ENCODE results near the gene PTH2.
A peak's percentile ranks its signal among the peaks of the same experiment; 100 is the strongest.
"Not testable (repeated sequence)": the region's sequence is repeated elsewhere in the genome, so short reads cannot be mapped to it uniquely, and the experiment has no call there.

Gene PTH2, protein sequence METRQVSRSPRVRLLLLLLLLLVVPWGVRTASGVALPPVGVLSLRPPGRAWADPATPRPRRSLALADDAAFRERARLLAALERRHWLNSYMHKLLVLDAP

DNA sequence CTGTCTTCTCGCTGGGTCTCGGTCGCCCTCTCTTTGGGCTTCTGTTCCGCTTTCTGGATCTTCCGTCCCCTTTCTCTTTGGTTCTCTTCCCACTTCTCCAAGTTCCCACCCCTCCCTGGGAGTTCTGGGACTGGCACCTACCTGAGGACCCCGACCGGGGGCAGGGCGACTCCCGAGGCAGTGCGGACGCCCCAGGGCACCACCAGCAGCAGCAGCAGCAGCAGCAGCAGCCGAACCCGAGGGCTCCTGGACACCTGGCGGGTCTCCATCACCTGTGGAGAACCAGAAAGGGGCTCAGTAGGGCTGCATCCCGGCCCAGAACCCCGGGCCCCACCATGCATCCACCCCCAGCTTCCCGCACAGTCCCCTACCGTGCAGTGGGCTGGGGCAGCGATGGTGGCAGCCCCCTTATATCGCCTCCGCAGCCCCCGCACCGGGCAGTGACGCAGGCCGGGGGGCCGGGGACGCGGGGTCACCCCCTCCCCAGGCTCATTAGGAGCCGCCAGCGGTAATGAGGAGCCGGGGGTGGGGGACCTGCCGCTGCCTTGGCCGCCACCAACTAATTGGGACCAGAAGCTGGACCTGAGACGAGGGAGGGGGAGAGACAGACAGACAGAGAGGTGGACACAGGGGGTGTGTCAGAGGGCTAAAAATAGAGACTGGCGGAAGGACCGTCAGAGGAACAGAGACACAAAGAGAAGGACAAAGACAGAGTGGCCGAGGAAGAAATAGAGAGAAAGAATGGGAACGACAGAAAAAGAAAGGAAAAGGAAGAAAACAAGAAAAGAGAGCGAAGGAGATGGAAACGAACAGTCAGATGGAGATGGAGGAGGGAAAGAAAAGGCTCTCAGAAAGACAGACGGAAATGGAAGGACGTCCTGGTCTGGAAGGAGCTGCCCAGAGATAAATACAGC is at the start of gene PTH2:
Gene PTH2, minus strand, starts transcription at position 371 of the 914 bp plus-strand sequence. Its CDS starts 102 bp downstream, at position 269.
- DNase-seq = no peak

DNA sequence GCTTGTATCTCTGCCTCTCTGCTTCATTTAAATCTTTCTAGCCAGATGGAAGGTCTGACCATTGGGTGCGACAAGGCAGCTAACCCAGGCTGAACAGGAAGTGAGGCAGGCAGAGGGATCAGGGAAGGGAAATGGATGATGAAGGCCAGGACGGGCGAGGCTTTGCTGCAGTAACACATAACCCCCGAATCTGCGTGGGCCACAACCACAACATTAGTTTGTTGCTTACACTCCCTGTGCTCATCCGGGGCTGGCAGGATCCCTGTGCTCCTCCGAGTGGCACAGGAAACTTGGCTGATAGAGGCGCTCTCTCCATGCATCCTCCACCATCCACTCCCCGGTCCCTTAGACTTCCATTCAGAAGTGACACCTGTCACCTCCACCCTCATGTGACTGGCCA is 49.7 kb upstream of the PTH2 start:
- DNase-seq = no peak

DNA sequence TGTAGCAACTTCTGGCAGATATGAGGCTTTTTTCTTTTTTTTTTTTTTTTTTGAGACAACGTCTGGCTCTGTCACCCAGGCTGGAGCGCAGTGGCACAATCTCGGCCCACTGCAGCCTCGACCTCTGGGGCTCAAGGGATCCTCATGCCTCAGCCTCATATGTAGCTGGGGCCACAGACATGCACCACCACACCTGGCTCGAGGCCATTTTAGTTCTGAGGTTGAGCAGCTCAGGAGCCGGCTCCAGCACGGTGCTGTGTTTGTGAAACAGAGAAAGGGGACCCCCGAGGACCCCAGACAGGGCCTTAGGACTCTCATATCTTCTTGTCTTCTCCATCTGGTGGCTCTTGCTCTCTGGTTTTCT is 47.4 kb upstream of the PTH2 start:
- DNase-seq = no peak

DNA sequence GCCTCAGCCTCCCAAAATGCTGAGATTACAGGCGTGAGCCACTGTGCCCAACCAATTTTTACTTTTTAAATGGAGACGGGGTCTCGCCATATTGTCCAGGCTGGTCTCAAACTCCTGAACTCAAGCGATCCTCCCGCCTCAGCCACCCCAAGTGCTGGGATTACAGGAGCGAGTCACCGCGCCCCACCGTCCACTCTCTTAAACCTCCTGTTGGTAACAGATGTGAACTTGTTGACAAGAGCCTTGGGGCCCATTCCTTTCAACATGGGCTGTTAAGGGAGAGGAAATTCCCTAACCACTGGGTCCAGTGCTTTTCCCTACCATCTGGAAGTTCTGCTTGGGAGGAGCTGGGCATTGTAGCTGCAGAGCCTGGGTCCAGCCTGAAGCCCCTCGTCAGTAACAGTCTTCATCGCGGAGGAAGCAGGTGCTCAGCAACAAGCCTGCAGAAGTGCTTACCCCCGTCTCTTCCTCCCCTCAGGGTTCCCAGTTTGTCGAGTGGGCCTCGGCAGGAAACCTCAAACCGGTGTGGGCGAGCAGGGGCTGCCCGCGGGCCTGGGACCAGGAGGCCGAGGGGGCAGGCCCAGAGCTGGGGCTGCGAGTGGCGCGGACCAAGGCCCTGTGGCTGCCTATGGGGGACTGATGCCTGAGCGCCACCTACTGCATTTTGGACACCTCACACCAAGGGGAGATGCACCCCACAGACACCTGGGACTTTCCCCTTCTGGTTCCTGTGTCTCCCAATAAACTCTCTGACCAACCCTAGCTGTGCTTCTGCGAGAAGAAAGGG is 46.8 kb upstream of the PTH2 start:
- DNase-seq = no peak

DNA sequence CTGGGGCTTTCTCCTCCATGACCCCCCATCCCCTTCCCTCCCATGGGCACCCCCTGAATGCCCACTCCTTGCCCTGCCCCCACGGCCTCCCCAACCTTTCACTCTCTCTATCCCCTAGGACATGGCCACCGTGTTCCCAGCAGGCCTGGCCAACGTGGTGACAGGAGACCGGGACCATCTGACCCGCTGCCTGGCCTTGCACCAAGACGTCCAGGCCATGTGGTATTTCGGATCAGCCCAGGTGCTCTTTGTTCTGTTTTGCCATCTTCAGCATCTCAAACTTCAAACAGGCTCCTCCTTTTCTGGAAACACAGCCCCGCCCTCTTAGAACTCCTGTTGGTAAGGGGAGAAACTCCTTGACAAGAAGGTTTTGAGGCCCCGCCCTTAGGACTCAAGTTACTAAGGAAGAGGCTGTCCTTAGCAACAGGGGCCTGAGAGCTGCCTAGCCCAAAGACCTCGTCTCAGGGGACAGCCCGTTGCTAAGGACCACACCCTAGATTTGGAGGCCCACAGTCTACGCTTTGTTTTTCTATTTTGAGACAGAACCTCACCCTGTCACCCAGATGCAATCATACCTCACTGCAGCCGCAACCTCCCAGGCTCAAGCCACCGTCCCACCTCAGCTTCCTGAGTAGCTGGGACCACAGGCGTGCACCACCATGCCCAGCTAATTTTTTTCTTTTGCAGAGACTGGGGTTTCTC is 45.7 kb upstream of the PTH2 start:
- no peak for DNase-seq

DNA sequence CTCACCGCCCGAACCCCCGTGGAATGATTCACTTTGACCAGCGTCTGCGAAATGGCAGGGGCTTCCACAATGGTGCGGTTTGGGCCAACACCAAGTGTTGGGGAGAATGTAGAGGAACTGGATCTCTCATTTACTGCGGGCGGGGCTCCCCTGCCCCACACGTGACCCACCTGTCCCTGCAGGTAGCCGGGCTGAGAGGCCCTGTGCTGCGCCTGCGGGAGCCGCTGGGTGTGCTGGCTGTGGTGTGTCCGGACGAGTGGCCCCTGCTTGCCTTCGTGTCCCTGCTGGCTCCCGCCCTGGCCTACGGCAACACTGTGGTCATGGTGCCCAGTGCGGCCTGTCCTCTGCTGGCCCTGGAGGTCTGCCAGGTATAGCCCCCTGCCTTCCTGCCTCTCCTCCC is 45.0 kb upstream of the PTH2 start:
- DNase-seq = no peak

DNA sequence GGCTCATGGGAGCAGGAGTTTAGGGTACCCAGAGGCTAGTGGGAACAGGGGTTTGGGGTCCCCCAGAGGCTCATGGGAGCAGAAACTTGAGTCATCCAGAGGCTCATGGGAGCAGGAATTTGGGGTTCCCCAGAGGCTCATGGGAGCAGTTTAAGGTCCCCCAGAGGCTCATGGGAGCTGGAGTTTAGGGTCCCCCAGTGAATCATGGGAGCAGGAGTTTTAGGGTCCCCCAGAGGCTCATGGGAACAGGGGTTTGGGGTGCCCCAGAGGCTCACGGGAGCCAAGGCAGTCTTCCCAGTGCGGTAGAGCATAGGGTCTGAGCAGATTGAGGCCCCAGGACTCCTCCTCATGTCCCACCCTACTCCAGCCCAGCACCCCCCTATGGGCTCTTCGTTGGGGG is 42.1 kb upstream of the PTH2 start:
- no peak for DNase-seq

DNA sequence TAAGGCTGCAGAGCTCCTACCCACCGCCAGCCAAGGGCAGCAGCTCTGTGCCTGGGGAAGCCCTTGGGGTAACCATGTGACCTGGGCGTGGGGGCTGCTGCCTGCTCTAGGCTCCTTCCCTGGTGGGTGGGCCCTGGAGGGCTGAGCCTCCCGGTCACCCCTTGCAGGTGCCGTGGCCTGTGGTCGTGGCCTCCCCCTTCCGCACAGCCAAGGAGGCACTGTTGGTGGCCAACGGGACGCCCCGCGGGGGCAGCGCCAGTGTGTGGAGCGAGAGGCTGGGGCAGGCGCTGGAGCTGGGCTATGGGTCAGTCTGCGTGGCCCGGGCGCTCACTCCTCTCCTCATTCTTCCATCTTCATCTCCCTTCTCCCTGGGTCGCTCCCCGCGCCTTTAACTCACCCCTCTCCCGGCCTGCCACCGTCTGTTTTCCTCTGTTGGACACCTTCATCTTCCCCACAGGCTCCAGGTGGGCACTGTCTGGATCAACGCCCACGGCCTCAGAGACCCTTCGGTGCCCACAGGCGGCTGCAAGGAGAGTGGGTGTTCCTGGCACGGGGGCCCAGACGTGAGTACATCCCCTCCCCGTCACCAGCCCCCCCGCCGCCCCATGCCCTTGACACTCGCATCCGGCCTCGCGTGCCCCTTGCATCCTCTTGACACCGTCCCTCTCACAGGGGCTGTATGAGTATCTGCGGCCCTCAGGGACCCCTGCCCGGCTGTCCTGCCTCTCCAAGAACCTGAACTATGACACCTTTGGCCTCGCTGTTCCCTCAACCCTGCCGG is 40.9 kb upstream of the PTH2 start:
- no peak for DNase-seq

DNA sequence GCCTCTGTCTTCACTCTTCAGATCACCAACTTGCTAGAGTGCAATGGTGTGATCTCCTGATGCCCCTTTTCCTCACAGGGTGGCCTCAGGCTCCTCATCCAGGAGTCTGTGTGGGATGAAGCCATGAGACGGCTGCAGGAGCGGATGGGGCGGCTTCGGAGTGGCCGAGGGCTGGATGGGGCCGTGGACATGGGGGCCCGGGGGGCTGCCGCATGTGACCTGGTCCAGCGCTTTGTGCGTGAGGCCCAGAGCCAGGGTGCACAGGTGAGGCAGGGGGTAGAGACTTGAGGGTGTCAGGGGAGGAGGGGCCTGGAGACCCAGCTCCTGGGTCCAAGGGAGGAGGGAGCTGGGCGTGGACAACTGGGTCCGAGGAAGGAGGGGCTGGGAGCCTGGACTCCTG is 39.3 kb upstream of the PTH2 start:
- no peak for DNase-seq

DNA sequence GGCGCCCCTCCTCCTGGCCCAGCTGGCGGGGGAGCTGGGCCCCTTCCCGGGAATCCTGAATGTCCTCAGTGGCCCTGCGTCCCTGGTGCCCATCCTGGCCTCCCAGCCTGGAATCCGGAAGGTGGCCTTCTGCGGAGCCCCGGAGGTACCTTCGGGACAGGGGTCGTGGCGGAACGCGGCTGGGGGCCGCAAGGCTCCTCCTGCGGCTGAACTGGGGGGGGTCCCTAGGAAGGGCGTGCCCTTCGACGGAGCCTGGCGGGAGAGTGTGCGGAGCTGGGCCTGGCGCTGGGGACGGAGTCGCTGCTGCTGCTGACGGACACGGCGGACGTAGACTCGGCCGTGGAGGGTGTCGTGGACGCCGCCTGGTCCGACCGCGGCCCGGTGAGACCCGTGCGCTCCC is 38.4 kb upstream of the PTH2 start:
- DNase-seq = no peak

DNA sequence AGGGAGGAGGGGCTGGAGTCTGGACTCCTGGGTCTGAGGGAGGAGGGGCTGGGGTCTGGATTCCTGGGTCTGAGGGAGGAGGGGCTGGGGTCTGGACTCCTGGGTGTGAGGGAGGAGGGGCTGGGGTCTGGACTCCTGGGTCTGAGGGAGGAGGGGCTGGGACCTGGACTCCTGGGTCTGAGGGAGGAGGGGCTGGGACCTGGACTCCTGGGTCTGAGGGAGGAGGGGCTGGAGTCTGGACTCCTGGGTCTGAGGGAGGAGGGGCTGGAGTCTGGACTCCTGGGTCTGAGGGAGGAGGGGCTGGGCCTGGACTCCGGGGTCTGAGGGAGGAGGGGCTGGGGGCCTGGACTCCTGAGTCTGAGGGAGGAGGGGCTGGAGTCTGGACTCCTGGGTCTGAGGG is 37.9 kb upstream of the PTH2 start:
- not testable (repeated sequence) for DNase-seq

DNA sequence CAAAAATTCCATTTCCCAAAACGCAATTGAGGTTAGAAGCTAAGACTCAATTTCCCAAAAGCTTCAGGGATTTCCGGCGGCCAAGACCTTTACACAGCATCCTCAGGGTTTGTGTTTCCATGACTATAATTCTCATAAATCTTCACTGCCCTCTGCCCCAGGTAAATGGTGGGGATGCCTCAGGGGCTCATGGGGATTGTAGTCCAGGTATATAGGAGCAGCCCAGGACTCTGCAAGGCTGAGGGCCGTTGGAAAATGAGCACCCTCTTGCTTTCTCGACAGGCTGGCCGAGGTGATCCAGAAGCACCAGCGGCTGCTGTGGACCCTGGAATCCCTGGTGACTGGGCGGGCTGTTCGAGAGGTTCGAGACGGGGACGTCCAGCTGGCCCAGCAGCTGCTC is 36.1 kb upstream of the PTH2 start:
- no peak for DNase-seq

DNA sequence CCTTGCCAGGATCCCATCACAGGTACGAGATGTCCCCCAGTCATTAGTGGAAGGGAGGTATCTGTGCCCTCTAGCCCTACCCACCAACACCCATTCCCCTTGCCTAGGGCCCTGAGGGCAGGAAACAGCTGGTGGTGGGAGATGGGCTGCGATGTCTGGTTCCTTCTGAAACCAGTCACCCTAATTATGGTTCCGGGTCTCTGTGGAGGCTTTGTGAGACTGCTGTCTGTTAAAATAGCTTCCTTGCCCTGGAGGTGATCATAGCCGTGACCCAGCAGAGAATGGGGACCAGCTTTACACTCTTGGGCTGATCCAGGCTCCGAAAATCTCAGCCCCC is 35.3 kb upstream of the PTH2 start:
- DNase-seq = no peak

DNA sequence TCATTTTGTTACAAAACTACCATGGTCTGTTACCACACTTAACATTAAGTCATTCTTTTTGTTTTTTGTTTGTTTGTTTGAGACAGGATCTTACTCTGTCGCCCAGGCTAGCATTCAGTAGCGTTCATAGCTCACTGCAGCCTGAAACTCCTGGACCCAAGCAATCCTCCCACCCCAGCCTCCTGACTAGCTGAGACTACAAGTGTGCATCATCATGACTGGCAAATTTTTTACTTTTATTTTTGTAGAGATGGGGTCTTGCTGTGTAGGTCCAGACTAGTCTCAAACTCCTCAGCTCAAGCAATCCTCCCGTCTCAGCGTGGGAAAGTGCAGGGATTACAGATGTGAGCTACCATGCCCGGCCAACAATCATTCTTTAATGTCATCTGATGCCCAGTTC is 33.1 kb upstream of the PTH2 start:
- DNase-seq = no peak

DNA sequence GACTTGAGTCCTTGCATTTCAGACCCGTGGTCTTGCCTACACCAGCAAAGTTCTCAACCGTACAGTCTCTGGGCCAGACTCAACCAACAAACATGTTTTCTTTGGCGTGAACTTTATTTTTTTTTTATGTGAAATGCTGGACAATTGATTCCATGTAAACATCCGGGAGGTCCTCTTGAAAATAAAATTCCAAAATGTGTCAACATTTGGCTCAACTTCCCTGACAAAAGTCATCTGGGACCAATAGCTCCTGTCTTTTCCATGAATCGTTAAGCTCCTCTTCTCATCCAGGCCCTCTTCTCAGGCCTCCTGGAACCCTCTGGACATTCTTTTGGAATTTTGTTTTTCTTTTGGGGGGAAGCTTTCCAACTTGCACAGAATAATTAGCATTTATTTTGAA is 32.5 kb upstream of the PTH2 start:
- no peak for DNase-seq

DNA sequence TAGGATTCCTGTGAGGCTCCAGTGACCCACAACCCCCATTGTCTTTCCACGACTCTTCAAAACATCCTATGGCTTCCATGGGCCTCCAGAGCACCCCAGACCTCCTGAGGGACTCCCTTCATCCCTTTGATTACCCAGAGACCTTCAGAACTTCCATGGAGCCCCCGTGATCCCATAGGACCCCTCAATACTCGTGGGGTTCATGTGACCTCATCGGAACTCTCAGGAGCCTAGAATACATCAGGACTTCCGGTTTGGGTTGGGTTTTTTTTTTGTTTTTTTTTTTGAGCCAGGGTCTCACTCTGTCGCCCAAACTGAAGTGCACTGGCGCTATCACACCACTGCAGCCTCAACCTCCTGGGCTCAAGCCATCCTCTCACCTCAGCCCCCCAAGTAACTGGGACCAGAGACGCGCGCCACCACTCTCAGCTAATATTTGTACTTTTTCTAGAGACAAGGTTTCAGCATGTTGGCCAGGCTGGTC is 30.6 kb upstream of the PTH2 start:
- no peak for DNase-seq

DNA sequence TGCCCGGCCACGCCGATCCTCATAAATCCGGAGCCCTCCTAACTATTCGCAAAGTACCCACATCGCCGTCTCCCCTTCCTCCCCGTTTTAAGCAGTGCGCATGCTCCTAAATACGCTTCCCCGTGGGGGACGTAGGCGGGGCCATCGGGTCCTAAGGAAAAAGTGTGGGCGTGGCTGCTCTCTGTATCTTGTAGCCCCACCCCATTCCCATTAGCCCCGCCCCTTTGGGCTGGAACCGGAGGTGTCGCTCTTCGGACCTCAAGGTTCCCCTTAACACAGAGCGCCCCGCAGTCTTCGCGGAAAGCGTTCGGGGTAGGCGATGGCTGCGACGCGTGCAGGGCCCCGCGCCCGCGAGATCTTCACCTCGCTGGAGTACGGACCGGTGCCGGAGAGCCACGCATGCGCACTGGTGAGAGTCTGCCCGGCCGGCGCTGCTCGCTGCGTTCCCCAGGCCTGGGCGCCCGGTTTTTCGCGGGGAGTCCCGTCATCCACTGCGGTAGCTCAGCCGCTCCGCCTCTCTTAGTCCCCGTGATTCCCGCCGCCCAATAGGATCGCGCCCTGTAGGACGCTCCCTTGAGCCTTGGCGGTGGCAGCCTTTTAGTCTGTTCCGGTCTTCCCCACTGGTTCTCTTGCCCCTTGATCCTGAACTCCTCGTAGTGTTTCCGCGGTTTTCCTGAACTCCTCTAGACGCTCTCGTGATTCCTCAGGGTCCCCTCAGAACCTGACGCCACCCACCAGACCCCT is 29.9 kb upstream of the PTH2 start, which contains the start of gene ALDH16A1:
Gene ALDH16A1, plus strand, starts transcription at position 213 of the 744 bp plus-strand sequence. Its CDS starts 107 bp downstream, at position 320.
- DNase-seq = peak; percentile 92

DNA sequence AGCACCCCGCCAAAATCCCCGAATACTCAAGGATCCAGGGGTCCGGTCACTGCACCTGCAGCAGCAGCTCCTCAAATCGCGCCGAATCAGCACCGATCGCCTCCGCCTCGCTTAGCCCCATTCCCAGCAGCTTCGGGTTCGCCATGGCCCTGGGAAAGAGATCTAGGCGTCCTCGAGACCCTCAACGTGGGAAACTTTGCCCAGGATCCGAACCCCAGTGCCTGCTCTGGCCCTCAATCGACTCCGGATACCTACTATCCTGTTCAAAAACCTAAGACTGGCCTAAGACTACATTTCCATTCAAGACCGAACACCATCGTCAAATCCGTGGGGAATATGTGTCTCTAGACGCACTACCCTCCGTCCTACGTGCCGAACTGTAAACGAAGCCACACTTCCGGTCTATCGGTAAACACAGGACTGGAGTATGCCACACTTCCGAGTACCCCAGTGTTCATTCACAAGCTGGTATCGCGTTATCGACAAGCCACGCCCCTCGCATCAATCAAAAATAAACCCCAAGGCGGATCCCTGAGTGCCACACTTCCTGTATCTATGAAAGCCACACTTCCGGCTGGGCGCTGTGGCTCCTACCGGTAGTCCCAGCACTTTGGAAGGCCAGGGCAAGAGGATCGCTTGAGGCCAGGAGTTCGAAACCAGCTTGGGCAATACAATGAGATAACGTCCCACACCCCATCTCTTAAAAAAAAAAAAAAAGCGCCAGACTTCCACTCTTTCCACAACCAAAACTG is 28.4 kb upstream of the PTH2 start, which contains the start of gene PIH1D1:
Gene PIH1D1, minus strand, starts transcription at position 385 of the 752 bp plus-strand sequence. Its CDS starts 240 bp downstream, at position 145.
- DNase-seq = peak; percentile 96

DNA sequence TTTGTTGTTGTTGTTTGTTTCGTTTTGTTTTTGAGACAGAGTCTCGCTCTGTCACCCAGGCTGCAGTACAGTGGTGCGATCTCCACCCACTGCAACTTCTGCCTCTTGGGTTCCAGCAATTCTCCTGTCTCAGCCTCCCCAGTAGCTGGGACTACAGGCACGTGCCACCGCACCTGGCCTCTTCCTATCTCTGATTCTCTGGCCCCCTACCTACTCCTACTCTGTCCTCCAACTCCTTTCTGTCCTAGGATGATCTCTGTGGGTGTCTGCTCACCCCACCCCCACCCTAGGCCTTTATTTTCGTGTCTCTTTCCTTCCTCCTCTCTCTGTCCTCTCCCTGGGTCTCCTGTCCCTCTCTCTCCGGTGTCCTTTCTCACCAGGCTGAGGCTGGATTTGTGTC is 27.2 kb upstream of the PTH2 start:
- no peak for DNase-seq

DNA sequence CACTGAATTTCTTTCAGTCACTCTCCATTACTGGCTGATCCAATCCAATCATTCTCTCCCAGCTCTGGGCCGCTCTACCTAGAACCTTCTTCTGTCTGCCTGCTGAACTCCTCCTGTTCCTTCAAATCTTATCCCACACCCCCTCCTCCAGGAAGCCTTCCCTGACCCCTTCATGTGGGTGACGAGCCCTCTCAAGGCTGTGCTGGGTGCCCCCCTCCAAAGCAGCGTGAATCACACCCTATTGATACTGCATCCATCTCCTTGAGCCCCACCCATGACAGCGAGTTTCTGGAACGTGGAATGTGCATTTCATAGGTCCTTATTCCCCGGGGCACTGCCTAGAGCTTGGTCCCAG is 25.2 kb upstream of the PTH2 start:
- no peak for DNase-seq

Measured in NCI-H2081 treated with DMSO at 0.1 percent for 48 hours (cell line).